ENCODE data around the gene SRP9.
"Not testable (repeated sequence)": the region's sequence is repeated elsewhere in the genome, so short reads cannot be mapped to it uniquely, and the experiment has no call there.

SRP9 gene

GRCh38 chr1:225757927-225758656 lies 19.5 kb upstream of the SRP9 start:
- no peak for DNase-seq

DNA sequence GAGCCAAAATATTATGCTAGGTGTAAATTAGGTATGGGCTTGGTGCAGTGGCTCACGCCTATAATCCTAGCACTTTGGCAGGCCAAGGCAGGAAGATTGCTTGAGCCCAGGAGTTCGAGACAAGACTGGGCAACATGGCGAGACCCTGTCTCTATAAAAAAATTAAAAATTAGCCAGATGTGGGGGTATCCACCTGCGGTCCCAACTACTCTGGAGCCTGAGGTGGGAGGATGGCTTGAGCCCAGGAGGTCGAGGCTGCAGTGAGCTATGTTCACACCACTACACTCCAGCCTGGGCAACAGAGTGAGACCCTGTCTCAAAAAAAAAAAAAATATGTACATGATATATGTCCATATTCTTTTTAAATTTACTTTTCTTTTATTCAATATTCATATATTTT lies 17.7 kb upstream of the SRP9 start:
- not testable (repeated sequence) for DNase-seq

DNA sequence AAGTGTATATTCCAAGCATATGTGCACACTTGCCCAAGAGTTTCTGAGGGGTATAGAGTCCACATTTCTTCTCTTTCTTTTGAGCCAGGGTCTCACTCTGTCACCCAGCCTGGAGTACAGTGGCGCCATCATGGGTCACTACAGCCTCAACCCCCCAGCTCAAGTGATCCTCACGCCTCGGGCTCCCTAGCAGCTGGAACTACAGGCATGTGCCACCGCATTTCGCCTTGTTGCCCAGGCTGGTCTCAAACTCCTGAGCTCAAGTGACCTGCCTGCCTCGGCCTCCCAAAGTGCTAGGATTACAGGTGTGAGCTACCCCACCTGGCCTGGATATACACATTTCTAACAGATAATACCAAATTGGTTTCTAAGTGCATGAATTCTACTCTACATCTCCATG lies 17.1 kb upstream of the SRP9 start:
- DNase-seq: no peak

GRCh38 chr1:225761395-225761794 lies 16.2 kb upstream of the SRP9 start:
- not testable (repeated sequence) for DNase-seq

DNA sequence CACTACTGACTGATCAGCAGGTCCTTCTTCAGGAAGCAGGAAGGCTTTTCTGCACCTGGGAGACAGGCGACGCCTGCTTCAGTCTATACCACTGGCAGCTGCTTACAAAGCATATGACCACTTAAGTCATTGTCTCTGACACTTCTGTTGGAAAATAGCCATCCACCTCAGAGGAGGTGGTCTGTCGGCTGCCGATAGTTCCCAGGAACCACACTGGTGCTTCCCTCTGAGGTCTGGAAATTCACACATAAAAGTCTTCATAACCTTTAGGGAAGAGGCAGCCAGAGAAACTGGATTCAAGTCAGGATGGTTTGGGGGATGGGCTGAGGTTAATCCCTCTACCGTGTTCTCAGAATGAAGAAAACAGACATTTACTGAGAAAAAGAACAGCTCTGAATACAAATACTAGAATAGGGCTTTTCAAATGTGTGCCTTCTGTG lies 15.6 kb upstream of the SRP9 start:
- no peak for DNase-seq

DNA sequence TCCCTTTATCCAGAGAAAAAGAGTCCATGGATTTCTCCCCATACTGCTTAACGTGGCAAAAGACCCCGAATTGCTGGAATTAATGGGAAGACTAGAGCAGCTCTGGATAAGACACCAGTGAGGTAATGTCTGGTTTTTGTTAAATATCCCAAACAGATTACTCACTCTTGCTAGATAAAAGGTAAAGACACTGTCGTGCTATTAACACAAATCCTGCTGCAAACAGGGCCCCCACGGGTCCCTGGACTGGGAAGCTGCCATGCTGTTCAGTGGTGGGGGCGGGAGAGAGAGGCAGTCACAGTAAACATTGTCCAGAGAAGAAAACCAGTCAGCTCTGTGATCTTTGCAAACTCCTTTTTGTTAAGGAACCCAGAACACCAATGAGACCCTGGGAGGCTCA lies 15.2 kb upstream of the SRP9 start:
- no peak for DNase-seq

DNA sequence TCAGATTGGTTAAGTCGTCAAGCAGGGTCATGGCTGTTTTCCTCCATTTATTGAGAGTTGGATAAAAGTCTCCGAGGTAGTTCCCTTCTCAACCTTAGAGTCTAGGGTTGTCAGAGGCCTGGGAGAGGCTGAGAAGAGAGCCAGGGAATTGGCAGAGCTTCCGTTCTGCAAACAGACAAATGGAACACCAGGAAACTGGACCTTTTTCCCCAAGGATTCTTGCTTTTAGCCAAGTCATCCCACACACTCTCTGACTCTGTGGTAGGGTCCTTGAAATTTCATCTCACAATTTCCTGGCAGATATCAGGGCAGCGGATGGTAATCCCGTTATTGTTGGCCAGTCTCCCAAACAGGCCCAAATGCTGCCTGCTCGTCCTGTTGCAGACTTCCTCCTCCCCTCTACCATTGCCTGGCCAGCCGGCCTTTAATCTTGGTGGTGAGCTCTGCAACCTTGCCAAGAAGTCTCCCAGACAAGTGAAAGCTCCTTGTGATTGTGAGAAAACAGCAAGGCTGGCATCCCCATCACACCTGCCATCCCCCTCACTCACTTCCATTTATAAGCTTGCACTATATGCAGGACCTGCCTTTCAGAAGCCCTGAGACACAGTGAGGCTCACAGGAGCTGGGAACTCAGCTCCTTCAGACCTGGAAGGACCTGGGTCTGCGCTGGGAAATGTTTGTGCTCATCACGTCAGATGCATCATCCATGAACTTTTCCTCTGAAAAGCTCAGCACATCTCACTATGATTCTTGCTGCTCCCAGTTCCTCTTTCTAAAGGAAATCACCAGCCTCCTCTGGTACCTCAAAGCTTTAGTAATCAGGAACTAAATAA lies 13.7 kb upstream of the SRP9 start:
- DNase-seq: no peak

- DNase-seq: no peak
Observed at GRCh38 chr1:225765982-225766674, 11.5 kb upstream of the SRP9 start.

- DNase-seq: no peak
Observed at GRCh38 chr1:225766967-225767633, 10.5 kb upstream of the SRP9 start.

DNA sequence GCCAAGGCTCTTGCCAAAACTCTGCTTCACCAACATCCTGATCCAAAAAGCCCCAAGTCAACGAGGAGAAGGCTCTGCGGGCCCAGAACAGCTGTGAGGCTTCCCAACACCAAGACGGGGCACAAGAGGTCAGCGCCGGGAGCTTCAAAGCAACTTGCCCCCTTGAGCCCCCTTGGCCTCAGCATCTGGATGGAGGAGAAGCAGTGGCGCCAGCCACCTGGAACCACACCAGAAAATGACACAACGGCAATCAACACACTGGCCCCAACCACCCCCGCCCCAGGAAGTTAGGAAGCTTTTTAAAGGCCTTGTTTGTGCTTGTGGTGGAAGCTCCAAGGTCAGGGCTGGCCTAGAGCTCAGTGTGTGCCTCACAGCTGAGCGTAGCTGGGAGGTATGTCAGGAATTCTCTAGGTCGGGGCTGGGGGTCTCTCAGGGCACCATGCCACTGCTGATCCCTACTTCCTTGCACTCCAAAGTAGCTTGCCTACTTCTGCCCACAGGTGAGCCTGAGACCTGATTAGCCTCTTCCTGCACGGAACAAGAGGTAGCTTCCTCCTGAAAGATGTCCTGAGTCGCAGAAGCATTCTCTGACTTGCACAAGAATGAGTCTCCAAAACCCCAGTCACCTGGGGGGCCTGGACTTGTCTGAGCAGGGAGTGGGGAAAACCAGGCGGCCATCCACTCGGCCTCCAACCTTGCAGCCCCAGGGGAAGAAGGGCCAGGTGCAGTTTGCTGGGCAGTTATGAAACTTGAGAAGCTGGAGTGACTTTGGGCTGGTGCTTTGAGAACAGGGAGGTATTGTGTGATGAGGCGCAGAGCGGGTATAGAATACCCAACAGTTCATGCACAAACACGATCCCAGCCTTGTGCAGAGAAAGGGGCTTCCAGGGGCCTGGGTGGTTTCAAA lies 9.7 kb upstream of the SRP9 start:
- no peak for DNase-seq

DNA sequence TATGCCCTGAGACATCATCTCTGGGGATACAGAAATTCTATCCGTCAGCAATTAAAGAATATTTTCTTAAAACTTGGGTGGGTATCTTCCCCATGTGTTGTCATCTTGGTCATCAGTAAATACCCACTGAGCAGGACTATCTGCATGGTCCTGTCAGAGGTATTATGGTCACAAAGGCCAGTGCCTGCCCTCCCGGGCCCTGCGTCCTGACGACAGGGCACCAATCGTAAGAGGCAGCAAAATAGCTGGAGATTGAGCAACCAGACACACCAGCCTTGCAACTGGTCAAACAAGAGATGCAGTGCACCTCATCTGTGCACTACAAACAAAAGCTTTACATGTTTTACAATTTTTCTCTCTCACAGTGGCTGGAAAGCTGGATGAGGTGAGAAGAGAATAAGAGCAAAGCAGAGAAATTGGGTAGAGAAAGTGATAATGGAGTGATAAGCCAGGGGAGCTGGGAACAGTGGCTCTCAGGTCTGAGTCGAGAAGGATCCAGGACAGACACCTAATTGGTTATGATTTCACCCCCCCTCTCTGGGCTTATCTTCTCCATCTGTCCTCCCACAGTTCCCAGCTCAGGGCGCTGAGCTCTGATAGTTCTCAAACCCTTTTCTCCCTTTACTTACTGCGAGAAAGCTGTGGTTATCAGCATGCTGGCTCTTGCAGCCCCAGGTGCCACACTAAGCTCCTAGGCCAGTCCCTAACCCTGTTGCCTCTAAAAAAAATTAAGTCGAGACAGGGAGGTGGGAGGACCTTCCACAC lies 8.8 kb upstream of the SRP9 start:
- no peak for DNase-seq

DNA sequence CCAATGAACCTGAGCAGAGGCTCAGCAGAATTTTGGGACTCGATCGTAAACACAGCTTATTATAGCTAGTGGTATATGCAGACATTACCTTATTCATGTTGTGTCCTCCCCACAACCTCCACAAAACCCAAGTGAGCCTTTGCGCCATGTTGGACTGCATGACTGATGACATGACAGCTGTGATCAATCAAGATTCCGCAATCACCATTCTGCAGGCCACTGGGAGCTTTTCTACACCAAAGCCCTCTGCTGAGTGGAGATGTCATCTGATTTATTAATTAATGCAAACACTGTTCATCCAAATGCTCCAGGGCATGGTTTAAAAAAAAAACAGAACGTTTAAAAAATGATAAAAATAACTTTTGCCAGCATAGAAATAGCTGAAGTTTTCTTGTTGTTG lies 7.9 kb upstream of the SRP9 start:
- no peak for DNase-seq

- DNase-seq: no peak
Observed at GRCh38 chr1:225770561-225771248, 6.9 kb upstream of the SRP9 start.

DNA sequence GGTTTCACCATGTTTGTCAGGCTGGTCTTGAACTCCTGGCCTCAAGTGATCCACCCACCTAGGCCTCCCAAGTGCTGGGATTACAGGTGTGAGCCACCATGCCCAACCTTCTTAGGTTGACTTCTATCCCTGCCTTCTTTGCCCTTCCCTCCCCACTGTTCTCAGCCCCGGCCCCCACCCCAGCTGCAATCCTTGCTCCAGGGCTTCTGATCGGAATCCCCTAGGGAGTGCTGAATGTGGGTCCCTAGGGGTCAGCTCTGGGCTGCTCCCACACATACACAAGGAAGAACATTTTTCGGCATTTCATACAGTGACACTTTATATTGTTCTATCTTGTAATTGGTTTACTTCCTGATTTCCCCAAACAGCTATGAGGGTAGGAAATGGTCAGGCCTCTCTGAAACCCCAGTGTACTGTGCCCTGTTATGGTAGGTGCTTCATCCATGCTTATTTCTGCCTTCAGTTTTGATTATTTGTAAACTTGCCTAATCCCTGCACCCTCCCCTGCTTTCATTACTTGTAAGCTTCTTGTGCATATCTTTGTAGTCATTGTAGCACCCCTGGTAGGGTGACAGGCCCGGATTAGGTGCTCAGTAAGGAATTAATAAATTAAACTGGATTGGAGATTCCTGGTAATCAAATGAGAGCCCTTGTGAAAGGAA lies 5.8 kb upstream of the SRP9 start:
- DNase-seq: no peak

DNA sequence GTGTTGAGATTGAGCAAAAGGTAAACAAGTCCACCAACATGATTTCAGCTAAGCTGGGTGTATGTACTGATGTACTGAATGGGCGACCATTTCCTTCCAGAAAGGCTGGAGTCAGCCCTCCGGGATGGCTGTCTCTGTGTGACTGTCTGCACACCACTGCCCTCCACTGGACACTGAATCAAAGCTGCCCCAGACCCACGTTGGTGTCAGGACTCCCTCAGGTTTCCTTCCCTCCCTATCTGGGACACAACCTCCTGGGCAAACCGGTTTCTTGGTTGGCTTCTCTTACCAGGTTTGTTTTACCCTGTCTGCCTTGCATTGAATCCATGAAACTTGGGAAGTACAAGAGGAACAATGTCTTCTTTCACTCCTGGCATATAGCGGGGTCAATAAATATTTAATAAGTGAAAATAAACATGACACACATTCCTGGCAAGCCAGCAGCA lies 5.3 kb upstream of the SRP9 start:
- DNase-seq: no peak

GRCh38 chr1:225772848-225773247 lies 4.8 kb upstream of the SRP9 start:
- DNase-seq: no peak

GRCh38 chr1:225774281-225775147 lies 3.1 kb upstream of the SRP9 start:
- no peak for DNase-seq

DNA sequence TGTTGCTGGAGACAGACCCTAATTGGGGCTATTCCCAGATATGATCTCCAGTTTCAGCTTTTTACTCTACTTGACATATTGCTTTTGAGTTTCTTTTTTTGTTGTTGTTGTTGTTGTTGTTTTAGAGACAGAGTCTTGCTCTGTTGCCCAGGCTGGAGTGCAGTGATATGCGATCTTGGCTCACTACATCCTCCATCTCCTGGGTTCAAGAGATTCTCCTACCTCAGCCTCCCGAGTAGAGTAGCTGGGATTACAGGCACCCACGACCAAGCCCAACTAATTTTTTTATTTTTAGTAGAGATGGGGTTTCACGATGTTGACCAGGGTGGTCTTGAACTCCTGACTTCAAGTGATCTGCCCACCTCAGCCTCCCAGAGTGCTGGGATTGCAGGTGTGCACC lies 1.3 kb upstream of the SRP9 start:
- no peak for DNase-seq

DNA sequence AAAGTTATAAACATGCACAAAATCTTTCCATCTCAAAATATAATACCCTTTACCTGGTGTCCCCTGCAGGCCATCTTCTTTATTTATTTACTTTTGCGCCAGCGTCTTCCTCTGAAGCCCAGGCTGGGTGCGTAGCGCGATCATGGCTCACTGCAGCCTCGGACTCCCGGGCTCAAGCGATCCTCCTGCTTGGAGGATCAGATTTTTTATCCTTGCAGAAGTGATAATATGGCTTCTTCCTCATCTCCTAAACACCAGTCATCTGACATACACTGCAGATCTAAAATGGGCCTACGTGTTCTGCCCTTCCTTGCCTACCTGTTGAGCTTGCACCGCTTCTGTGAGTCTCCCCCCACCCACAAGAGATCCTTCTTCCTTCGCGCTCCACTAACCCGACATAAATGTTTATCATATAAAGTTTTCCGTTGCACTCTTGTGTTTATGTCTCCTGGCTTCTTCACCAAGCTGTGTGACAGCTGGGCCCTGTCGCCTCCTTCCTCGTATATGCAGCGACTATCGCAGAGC lies 506 bp upstream of the SRP9 start:
- no peak for DNase-seq

Measured in effector CD8-positive, alpha-beta T cell (primary cell).